Stomach smooth muscle (tissue), 2 donors: ENCODE data around the gene ALDH1L1.

Experiments used
- H3K27ac ChIP-seq: one replicate; pipeline ENCODE4 v1.7.0; 2013; ENCODE audit warnings: mild to moderate bottlenecking, low read length, inconsistent platforms
- H3K27me3 ChIP-seq, 2 donors: one replicate each; pipeline ENCODE4 v1.7.0; 2013; ENCODE audit warnings: low read length in 2 of 2; ENCODE audit not compliant: insufficient read depth in 2 of 2, control insufficient read depth in 1 of 2
- H3K36me3 ChIP-seq, 2 donors: one replicate each; pipeline ENCODE4 v1.7.0; 2013; ENCODE audit warnings: low read length in 2 of 2; ENCODE audit not compliant: control insufficient read depth in 2 of 2, insufficient read depth in 2 of 2
- H3K4me1 ChIP-seq: one replicate; pipeline ENCODE4 v1.7.0; 2013; ENCODE audit warnings: low read length; ENCODE audit not compliant: control insufficient read depth, insufficient read depth
- H3K4me3 ChIP-seq, 2 donors: one replicate each; pipeline ENCODE4 v1.7.0; 2013; ENCODE audit warnings: low read length in 2 of 2
- H3K9ac ChIP-seq, 2 donors: one replicate each; pipeline ENCODE4 v1.7.0; 2013; ENCODE audit warnings: low read length in 2 of 2, mild to moderate bottlenecking in 1 of 2
- H3K9me3 ChIP-seq, 2 donors: one replicate each; pipeline ENCODE4 v1.7.0; 2013; ENCODE audit warnings: low read length in 2 of 2; ENCODE audit not compliant: control insufficient read depth in 2 of 2
- donor health status: healthy.
- donor health status: Pancreatic carcinoma.

Gene ALDH1L1

GRCh38 chr3:126116526-126116925, 63.9 kb downstream of the ALDH1L1 start:
- no peak overlapping the region for H3K27ac ChIP-seq
- peaks cover 0 to 3% of the 10 kb centered on the region in 2 donors for H3K36me3 ChIP-seq

GRCh38 chr3:126114443-126115386, 65.7 kb downstream of the ALDH1L1 start:
- H3K27ac ChIP-seq: no peak overlapping the region
- H3K4me3 ChIP-seq: no peak overlapping the region
- peaks cover 0 to 3% of the 10 kb centered on the region in 2 donors for H3K36me3 ChIP-seq
- no peaks in the 10 kb centered on the region for H3K27me3 ChIP-seq
- no peaks in the 10 kb centered on the region for H3K4me1 ChIP-seq
- H3K9me3 ChIP-seq: no peaks in the 10 kb centered on the region
- no peak overlapping the region for H3K9ac ChIP-seq

More at GRCh38 chr3:126116526-126116925, 63.9 kb downstream of the ALDH1L1 start:
- H3K4me3 ChIP-seq: no peak overlapping the region
- no peaks in the 10 kb centered on the region for H3K27me3 ChIP-seq
- H3K4me1 ChIP-seq: no peaks in the 10 kb centered on the region
- no peak overlapping the region for H3K9ac ChIP-seq
- H3K9me3 ChIP-seq: no peaks in the 10 kb centered on the region

- Histone ChIP-seq H3K27ac (no peak overlapping the region), H3K4me3 (no peak overlapping the region), H3K9ac (no peak overlapping the region), H3K4me1 (no peaks in the 10 kb centered on the region), H3K36me3 (peaks cover 0 to 3% of the 10 kb centered on the region in 2 donors), H3K9me3 (no peaks in the 10 kb centered on the region), H3K27me3 (no peaks in the 10 kb centered on the region)
Observed at GRCh38 chr3:126113733-126114442, 66.5 kb downstream of the ALDH1L1 start.

- no peak overlapping the region for H3K9ac ChIP-seq
- no peak overlapping the region for H3K27ac ChIP-seq
- no peaks in the 10 kb centered on the region for H3K9me3 ChIP-seq
- peaks cover 0 to 7% of the 10 kb centered on the region in 2 donors for H3K36me3 ChIP-seq
- no peak overlapping the region for H3K4me3 ChIP-seq
- H3K27me3 ChIP-seq: no peaks in the 10 kb centered on the region
- H3K4me1 ChIP-seq: no peaks in the 10 kb centered on the region
Observed at GRCh38 chr3:126113238-126113555, 67.2 kb downstream of the ALDH1L1 start.

DNA sequence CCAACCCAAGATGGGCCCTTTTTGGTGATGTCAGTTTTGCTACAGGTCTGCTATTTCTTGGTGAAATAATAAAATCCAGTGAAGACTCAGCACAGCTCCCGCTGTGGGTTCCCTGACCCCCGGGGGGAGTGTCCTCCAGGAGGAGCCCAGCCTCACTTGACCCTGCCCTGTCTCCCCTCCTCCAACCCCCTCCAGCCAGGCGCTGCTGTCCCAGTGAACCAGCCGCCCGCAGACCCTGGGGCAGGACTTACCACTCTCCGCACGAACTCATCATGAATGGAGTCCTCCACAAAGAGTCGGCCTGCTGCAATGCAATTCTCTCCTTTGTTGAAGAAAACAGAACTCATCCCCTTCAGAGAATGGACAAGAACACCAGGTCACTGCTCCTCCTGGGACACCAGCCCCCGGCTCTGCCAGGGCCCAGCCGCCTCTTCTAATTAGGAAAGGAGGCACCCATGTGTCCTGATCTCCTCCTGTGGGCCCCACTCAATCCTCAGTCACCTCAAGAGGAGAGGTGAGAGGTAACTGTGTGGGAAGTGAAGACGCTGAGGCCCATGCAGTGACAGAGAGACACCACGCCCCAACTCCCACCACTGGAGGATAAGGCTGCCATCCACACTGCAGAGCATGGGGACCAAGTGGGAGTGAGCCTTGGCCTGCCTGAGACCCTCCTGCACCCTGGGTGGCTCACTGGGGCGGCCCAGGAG, 67.7 kb downstream of the ALDH1L1 start:
- no peak overlapping the region for H3K27ac ChIP-seq
- no peaks in the 10 kb centered on the region for H3K9me3 ChIP-seq
- H3K36me3 ChIP-seq: peaks cover 0 to 7% of the 10 kb centered on the region in 2 donors
- no peaks in the 10 kb centered on the region for H3K4me1 ChIP-seq
- no peaks in the 10 kb centered on the region for H3K27me3 ChIP-seq
- H3K4me3 ChIP-seq: no peak overlapping the region
- no peak overlapping the region for H3K9ac ChIP-seq

- Histone ChIP-seq H3K36me3 (peaks cover 0 to 9% of the 10 kb centered on the region in 2 donors), H3K9ac (no peak overlapping the region), H3K4me1 (no peaks in the 10 kb centered on the region), H3K9me3 (no peaks in the 10 kb centered on the region), H3K27ac (no peak overlapping the region), H3K4me3 (no peak overlapping the region), H3K27me3 (no peaks in the 10 kb centered on the region)
Observed at GRCh38 chr3:126111566-126112475, 68.6 kb downstream of the ALDH1L1 start.

- H3K9ac ChIP-seq: no peak overlapping the region
Observed at GRCh38 chr3:126111126-126111551, 69.2 kb downstream of the ALDH1L1 start.

DNA sequence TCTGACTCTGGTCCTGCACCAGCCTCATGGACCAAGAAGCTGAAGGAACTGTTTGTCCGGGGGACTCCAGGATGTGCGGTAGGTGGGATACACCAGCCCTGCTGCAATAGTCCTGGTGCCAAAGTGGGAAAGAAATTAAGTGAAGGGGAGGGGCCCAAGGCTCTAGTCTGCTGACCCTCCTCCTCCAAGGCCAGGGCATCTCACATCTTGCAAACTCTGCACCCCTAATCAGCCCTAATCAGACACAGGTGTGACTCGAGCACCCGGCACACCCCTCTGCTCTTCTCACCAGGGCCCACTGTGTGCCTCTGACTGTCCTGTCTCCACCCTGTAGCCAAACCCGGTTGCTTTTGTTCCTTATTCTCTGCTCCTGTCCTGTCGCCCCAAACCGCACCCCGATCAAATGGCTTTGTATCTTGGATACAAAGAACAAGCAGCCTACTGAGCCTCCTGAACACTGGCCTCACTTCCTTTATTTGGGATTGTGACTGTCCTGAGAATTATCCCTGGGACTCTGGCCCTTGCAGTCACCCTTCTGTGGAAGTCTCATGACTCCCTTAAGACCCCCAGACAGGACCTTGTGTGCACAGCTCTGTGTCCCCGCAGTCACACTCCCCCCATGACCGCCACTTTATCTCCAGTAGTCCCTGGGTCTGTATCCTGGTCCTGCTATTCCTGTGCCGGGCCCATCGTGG, 69.8 kb downstream of the ALDH1L1 start:
- H3K9me3 ChIP-seq: no peaks in the 10 kb centered on the region
- H3K36me3 ChIP-seq: peaks cover 0 to 9% of the 10 kb centered on the region in 2 donors
- no peaks in the 10 kb centered on the region for H3K27me3 ChIP-seq
- H3K27ac ChIP-seq: no peak overlapping the region
- H3K4me3 ChIP-seq: no peak overlapping the region
- no peaks in the 10 kb centered on the region for H3K4me1 ChIP-seq
- H3K9ac ChIP-seq: no peak overlapping the region

More at GRCh38 chr3:126111126-126111551, 69.2 kb downstream of the ALDH1L1 start:
- Histone ChIP-seq H3K27ac (no peak overlapping the region), H3K4me3 (no peak overlapping the region), H3K9me3 (no peaks in the 10 kb centered on the region), H3K4me1 (no peaks in the 10 kb centered on the region), H3K27me3 (no peaks in the 10 kb centered on the region), H3K36me3 (peaks cover 0 to 8% of the 10 kb centered on the region in 2 donors)

- Histone ChIP-seq H3K9me3 (no peaks in the 10 kb centered on the region), H3K36me3 (peaks cover 0 to 12% of the 10 kb centered on the region in 2 donors), H3K4me3 (no peak overlapping the region), H3K27ac (no peak overlapping the region), H3K9ac (no peak overlapping the region), H3K4me1 (no peaks in the 10 kb centered on the region), H3K27me3 (no peaks in the 10 kb centered on the region)
Observed at GRCh38 chr3:126109880-126110235, 70.5 kb downstream of the ALDH1L1 start.
